Measurements from ENCODE around the gene RETREG1.

Gene RETREG1

GRCh38 chr5:16554110-16554509, 62.7 kb downstream of the RETREG1 start:
- Histone ChIP-seq H3K27me3 (ENCODE audit: insufficient read depth, poor library complexity, severe bottlenecking) (no peaks in the 10 kb centered on the region), H3K27ac (replicated peaks) (no peak overlapping the region), H3K4me3 (replicated peaks; ENCODE audit: insufficient read depth, low read length) (no peak overlapping the region)
- no peak for DNase-seq (ENCODE audit: low read depth in 1 of 2, low spot score in 1 of 2)
- TF ChIP-seq POLR2AphosphoS5 (IDR thresholded peaks at IDR 0.05; ENCODE audit: low read depth) (no peak), SPI1 (IDR thresholded peaks at IDR 0.05; ENCODE audit: borderline replicate concordance, low read depth) (no peak), GABPA (IDR thresholded peaks at IDR 0.05; ENCODE audit: low read depth) (no peak), REST (IDR thresholded peaks at IDR 0.05; ENCODE audit: insufficient replicate concordance, low read depth) (no peak)
- TF ChIP-seq, protein P1, sequence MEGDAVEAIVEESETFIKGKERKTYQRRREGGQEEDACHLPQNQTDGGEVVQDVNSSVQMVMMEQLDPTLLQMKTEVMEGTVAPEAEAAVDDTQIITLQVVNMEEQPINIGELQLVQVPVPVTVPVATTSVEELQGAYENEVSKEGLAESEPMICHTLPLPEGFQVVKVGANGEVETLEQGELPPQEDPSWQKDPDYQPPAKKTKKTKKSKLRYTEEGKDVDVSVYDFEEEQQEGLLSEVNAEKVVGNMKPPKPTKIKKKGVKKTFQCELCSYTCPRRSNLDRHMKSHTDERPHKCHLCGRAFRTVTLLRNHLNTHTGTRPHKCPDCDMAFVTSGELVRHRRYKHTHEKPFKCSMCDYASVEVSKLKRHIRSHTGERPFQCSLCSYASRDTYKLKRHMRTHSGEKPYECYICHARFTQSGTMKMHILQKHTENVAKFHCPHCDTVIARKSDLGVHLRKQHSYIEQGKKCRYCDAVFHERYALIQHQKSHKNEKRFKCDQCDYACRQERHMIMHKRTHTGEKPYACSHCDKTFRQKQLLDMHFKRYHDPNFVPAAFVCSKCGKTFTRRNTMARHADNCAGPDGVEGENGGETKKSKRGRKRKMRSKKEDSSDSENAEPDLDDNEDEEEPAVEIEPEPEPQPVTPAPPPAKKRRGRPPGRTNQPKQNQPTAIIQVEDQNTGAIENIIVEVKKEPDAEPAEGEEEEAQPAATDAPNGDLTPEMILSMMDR (IDR thresholded peaks at IDR 0.05; ENCODE audit: insufficient read depth, low read length): no peak

- TF ChIP-seq, protein P1 (IDR thresholded peaks at IDR 0.05; ENCODE audit: insufficient read depth, low read length): peak; percentile 71
- no peak for TF ChIP-seq POLR2AphosphoS5 (IDR thresholded peaks at IDR 0.05; ENCODE audit: low read depth)
- TF ChIP-seq SPI1 (IDR thresholded peaks at IDR 0.05; ENCODE audit: borderline replicate concordance, low read depth): no peak
- peak; percentile 29 to 61 for DNase-seq (ENCODE audit: low read depth in 1 of 2, low spot score in 1 of 2)
- Histone ChIP-seq H3K27me3 (ENCODE audit: insufficient read depth, poor library complexity, severe bottlenecking) (no peaks in the 10 kb centered on the region), H3K4me3 (replicated peaks; ENCODE audit: insufficient read depth, low read length) (no peak overlapping the region), H3K27ac (replicated peaks) (no peak overlapping the region)
These were observed 64.0 kb downstream of the RETREG1 start for GRCh38 chr5:16552666-16553343.

GRCh38 chr5:16551628-16552027, 65.2 kb downstream of the RETREG1 start:
- H3K4me3 ChIP-seq (replicated peaks; ENCODE audit: insufficient read depth, low read length): no peak overlapping the region
- TF ChIP-seq, protein P1 (IDR thresholded peaks at IDR 0.05; ENCODE audit: insufficient read depth, low read length): no peak
- TF ChIP-seq GABPA (IDR thresholded peaks at IDR 0.05; ENCODE audit: low read depth) (no peak), POLR2AphosphoS5 (IDR thresholded peaks at IDR 0.05; ENCODE audit: low read depth) (no peak), REST (IDR thresholded peaks at IDR 0.05; ENCODE audit: insufficient replicate concordance, low read depth) (no peak), SPI1 (IDR thresholded peaks at IDR 0.05; ENCODE audit: borderline replicate concordance, low read depth) (no peak)
- H3K27me3 ChIP-seq (ENCODE audit: insufficient read depth, poor library complexity, severe bottlenecking): no peaks in the 10 kb centered on the region
- H3K27ac ChIP-seq (replicated peaks): no peak overlapping the region
- no peak for DNase-seq (ENCODE audit: low read depth in 1 of 2, low spot score in 1 of 2)

Data from HL-60 (cell line).